A549 (cell line): Measurements from ENCODE around the gene POLR2C.

Experiments used
- CTCF ChIP-seq: fragments of >200 bp; sonication (Bioruptor Twin); formaldehyde crosslinking; IDR thresholded peaks from 3 replicates; pipeline ENCODE4 v1.5.1; 2016
- EHMT2 ChIP-seq: fragments of 200-600 bp; sonication (generic); IDR thresholded peaks from 2 replicates; pipeline ENCODE4 v1.6.1; 2016; ENCODE audit warnings: antibody characterized with exemption, low read depth, mild to moderate bottlenecking, moderate library complexity
- PHF8 ChIP-seq: fragments of 200-600 bp; sonication (generic); IDR thresholded peaks from 2 replicates; pipeline ENCODE4 v1.6.1; 2016; ENCODE audit warnings: low read depth, mild to moderate bottlenecking, antibody characterized with exemption, moderate library complexity, borderline replicate concordance

DNA sequence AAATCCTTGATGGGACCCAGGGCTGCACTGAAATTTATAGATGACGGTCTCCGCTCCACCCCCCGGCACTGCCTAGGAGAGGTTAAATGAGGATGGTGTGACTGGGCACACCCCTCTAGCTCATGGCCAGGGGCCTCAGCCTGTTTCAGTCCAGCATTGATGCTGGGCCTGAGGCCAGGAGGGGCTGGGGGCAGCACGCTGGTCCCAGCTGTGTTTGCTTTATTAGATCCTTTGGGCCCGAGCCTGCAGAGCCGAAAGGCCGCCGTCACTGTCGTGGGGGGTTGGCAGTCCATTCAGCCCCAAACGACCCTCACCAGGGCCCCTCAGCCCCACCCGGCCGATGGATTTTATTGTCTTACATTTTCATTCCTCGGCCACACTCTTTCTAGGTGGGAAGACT lies 34.6 kb downstream of the POLR2C start:
- TF ChIP-seq EHMT2 (no peak), CTCF (no peak), PHF8 (no peak)
